GM12864 (cell line): Measurements from ENCODE around the gene MPLKIP.
"Not testable (repeated sequence)": the region's sequence is repeated elsewhere in the genome, so short reads cannot be mapped to it uniquely, and the experiment has no call there.

Experiments
- DNase-seq: peaks from one replicate; pipeline ENCODE4 v3.0.0-alpha.2; 2011; ENCODE audit warnings: low read depth
- H3K4me3 ChIP-seq: 2 replicates; pipeline ENCODE4 v1.5.1; 2011; ENCODE audit warnings: mild to moderate bottlenecking, low read depth, low read length, control low read depth
- CTCF ChIP-seq: IDR thresholded peaks from 2 replicates; pipeline ENCODE4 v1.5.1; 2011; ENCODE audit warnings: low read depth, mild to moderate bottlenecking, moderate library complexity, low read length, control low read depth, inconsistent platforms; ENCODE audit errors: missing control alignments

Gene MPLKIP

GRCh38 chr7:40165216-40165615 lies 30.8 kb upstream of the MPLKIP start:
- H3K4me3 ChIP-seq: no peak overlapping the region
- no peak for DNase-seq
- no peak for TF ChIP-seq CTCF

GRCh38 chr7:40162516-40162915 lies 28.1 kb upstream of the MPLKIP start:
- no peak for TF ChIP-seq CTCF
- DNase-seq: no peak
- no peak overlapping the region for H3K4me3 ChIP-seq

- H3K4me3 ChIP-seq: no peak overlapping the region
- TF ChIP-seq CTCF: no peak
- no peak for DNase-seq
These were observed 22.6 kb upstream of the MPLKIP start for GRCh38 chr7:40156988-40157387.

- TF ChIP-seq CTCF: no peak
- H3K4me3 ChIP-seq: no peak overlapping the region
- DNase-seq: no peak
These were observed 17.1 kb upstream of the MPLKIP start for GRCh38 chr7:40151504-40151903.

- TF ChIP-seq CTCF: no peak
- H3K4me3 ChIP-seq: no peak overlapping the region
- no peak for DNase-seq
These were observed 14.2 kb upstream of the MPLKIP start for GRCh38 chr7:40148671-40149070.

GRCh38 chr7:40148247-40148580 lies 13.8 kb upstream of the MPLKIP start:
- not testable (repeated sequence) for H3K4me3 ChIP-seq, DNase-seq

GRCh38 chr7:40147371-40148246 lies 13.2 kb upstream of the MPLKIP start:
- DNase-seq: no peak
- H3K4me3 ChIP-seq: no peak overlapping the region
- TF ChIP-seq CTCF: peak; percentile 14

- not testable (repeated sequence) for H3K4me3 ChIP-seq, DNase-seq
These were observed 11.2 kb upstream of the MPLKIP start for GRCh38 chr7:40145596-40146130.

- H3K4me3 ChIP-seq, DNase-seq: not testable (repeated sequence)
These were observed 7.5 kb upstream of the MPLKIP start for GRCh38 chr7:40141916-40142315.

GRCh38 chr7:40139891-40140290 lies 5.5 kb upstream of the MPLKIP start:
- H3K4me3 ChIP-seq, DNase-seq: not testable (repeated sequence)
